Mesenchymal stem cell (in vitro differentiated cells and primary cell): Measurements from ENCODE around the gene WASL.

ENCODE experiments used
- DNase-seq: peaks from one replicate; pipeline ENCODE4 v3.0.0-alpha.2; 2013
- H2AFZ ChIP-seq: one replicate; pipeline ENCODE4 v1.6.1; 2013; ENCODE audit warnings: low read depth, mild to moderate bottlenecking, control low read depth, inconsistent platforms, low read length, moderate library complexity
- H2AK5ac ChIP-seq: 2 replicates; pipeline ENCODE4 v1.6.1; 2013; ENCODE audit warnings: low read length, moderate library complexity, mild to moderate bottlenecking, inconsistent platforms; ENCODE audit not compliant: severe bottlenecking
- H2BK120ac ChIP-seq: one replicate; pipeline ENCODE4 v1.6.1; 2013; ENCODE audit warnings: low read depth, mild to moderate bottlenecking, inconsistent platforms, low read length, moderate library complexity
- H2BK12ac ChIP-seq, 2 experiments: one replicate each; pipeline ENCODE4 v1.6.1; 2013; ENCODE audit warnings: inconsistent platforms in 2 of 2, low read length in 2 of 2, mild to moderate bottlenecking in 2 of 2, moderate library complexity in 2 of 2, control low read depth in 1 of 2
- H2BK15ac ChIP-seq: one replicate; pipeline ENCODE4 v1.6.1; 2013; ENCODE audit warnings: mild to moderate bottlenecking, low read depth, inconsistent platforms; ENCODE audit not compliant: poor library complexity, severe bottlenecking
- H2BK5ac ChIP-seq: 2 replicates; pipeline ENCODE4 v1.6.1; 2013; ENCODE audit warnings: low read depth, mild to moderate bottlenecking, low read length, control low read depth, inconsistent platforms; ENCODE audit not compliant: poor library complexity, severe bottlenecking
- H3K14ac ChIP-seq, 2 experiments: one replicate each; pipeline ENCODE4 v1.6.1; 2013; ENCODE audit warnings: inconsistent platforms in 2 of 2, low read length in 2 of 2, control low read depth in 1 of 2, mild to moderate bottlenecking in 1 of 2, moderate library complexity in 1 of 2
- H3K18ac ChIP-seq, 2 experiments: one replicate each; pipeline ENCODE4 v1.6.1; 2013; ENCODE audit warnings: inconsistent platforms in 2 of 2, low read length in 2 of 2, control low read depth in 1 of 2, low read depth in 1 of 2, mild to moderate bottlenecking in 1 of 2
- H3K23ac ChIP-seq, 2 experiments: one replicate each; pipeline ENCODE4 v1.6.1; 2013; ENCODE audit warnings: inconsistent platforms in 2 of 2, low read length in 2 of 2, mild to moderate bottlenecking in 2 of 2, moderate library complexity in 2 of 2, control low read depth in 1 of 2
- H3K27ac ChIP-seq: 2 replicates; pipeline ENCODE4 v1.5.1; 2013; ENCODE audit warnings: mild to moderate bottlenecking, moderate library complexity, low read length, control low read depth, inconsistent platforms; ENCODE audit not compliant: poor library complexity, severe bottlenecking
- H3K27me3 ChIP-seq, 2 experiments: 2 replicates each; pipeline versions ENCODE4 v1.6.1 to v1.7.0; 2013; ENCODE audit warnings: low read length in 2 of 2, mild to moderate bottlenecking in 2 of 2, moderate library complexity in 2 of 2, control low read depth in 1 of 2, inconsistent platforms in 1 of 2; ENCODE audit not compliant: control insufficient read depth in 1 of 2, insufficient read depth in 1 of 2
- H3K36me3 ChIP-seq, 2 experiments: 2 replicates each; pipeline versions ENCODE4 v1.6.1 to v1.7.0; 2013; ENCODE audit warnings: low read length in 2 of 2, control low read depth in 1 of 2, inconsistent platforms in 1 of 2, low read depth in 1 of 2, mild to moderate bottlenecking in 1 of 2; ENCODE audit not compliant: insufficient read depth in 2 of 2, control insufficient read depth in 1 of 2
- H3K4ac ChIP-seq, 2 experiments: one replicate each; pipeline ENCODE4 v1.6.1; 2013; ENCODE audit warnings: inconsistent platforms in 2 of 2, low read length in 2 of 2, mild to moderate bottlenecking in 2 of 2, moderate library complexity in 2 of 2, control low read depth in 1 of 2, low read depth in 1 of 2
- H3K4me1 ChIP-seq: 2 replicates; pipeline ENCODE4 v1.6.1; 2013; ENCODE audit warnings: low read depth, low read length, control low read depth; ENCODE audit not compliant: control insufficient read depth, insufficient read depth
- H3K4me2 ChIP-seq: 2 replicates; pipeline ENCODE4 v1.6.1; 2013; ENCODE audit warnings: low read length, mild to moderate bottlenecking, inconsistent platforms; ENCODE audit not compliant: poor library complexity, severe bottlenecking
- H3K4me3 ChIP-seq, 2 experiments: 2 replicates each; pipeline versions ENCODE4 v1.5.1 to v1.7.0; 2013; ENCODE audit warnings: low read length in 2 of 2, mild to moderate bottlenecking in 2 of 2, control low read depth in 1 of 2, low read depth in 1 of 2; ENCODE audit not compliant: insufficient read depth in 1 of 2
- H3K79me1 ChIP-seq: replicated peaks from 2 replicates; pipeline ENCODE4 v1.6.1; 2013; ENCODE audit warnings: mild to moderate bottlenecking, control low read depth, low read length, inconsistent platforms; ENCODE audit not compliant: poor library complexity, severe bottlenecking
- H3K9ac ChIP-seq: 2 replicates; pipeline ENCODE4 v1.7.0; 2013; ENCODE audit warnings: mild to moderate bottlenecking, low read length, moderate library complexity
- H3K9me3 ChIP-seq: 2 replicates; pipeline ENCODE4 v1.7.0; 2013; ENCODE audit warnings: mild to moderate bottlenecking, low read length; ENCODE audit not compliant: control insufficient read depth
- H4K8ac ChIP-seq: one replicate; pipeline ENCODE4 v1.6.1; 2013; ENCODE audit warnings: inconsistent platforms, mild to moderate bottlenecking, low read length, moderate library complexity
- H4K91ac ChIP-seq: one replicate; pipeline ENCODE4 v1.6.1; 2013; ENCODE audit warnings: mild to moderate bottlenecking, low read length, inconsistent platforms
- WGBS: methylation state at CpG from one replicate; pipeline ENCODE4 v1.1.7; 2013; ENCODE audit warnings: mixed read lengths; 5-methylcytosine and 5-hydroxymethylcytosine counted together

The WASL gene

GRCh38 chr7:123662293-123662692, 86.5 kb downstream of the WASL start:
- no peak for DNase-seq
- no peak overlapping the region for H2AK5ac ChIP-seq
- no peaks in the 10 kb centered on the region for H3K36me3 ChIP-seq
- H3K18ac ChIP-seq, result no peak overlapping the region
- no peaks in the 10 kb centered on the region for H3K27me3 ChIP-seq
- no peaks in the 10 kb centered on the region for H3K79me1 ChIP-seq
- no peak overlapping the region for H3K4me2 ChIP-seq
- no peak overlapping the region for H2BK12ac ChIP-seq
- H2BK5ac ChIP-seq, result no peak overlapping the region
- no peak overlapping the region for H2BK120ac ChIP-seq
- no peaks in the 10 kb centered on the region for H3K4me1 ChIP-seq
- no peak overlapping the region for H3K9ac ChIP-seq
- H4K91ac ChIP-seq, result no peak overlapping the region
- WGBS, result 94% methylated on average over 15 of the region's 15 CpGs
- no peak overlapping the region for H3K23ac ChIP-seq
- H2BK15ac ChIP-seq, result no peak overlapping the region
- no peak overlapping the region for H3K27ac ChIP-seq
- no peak overlapping the region for H2AFZ ChIP-seq
- no peak overlapping the region for H3K14ac ChIP-seq
- no peak overlapping the region for H3K4ac ChIP-seq
- H4K8ac ChIP-seq, result no peak overlapping the region
- H3K9me3 ChIP-seq, result no peaks in the 10 kb centered on the region
- H3K4me3 ChIP-seq, result no peak overlapping the region

GRCh38 chr7:123661765-123662164, 87.0 kb downstream of the WASL start:
- no peak for DNase-seq
- H3K79me1 ChIP-seq, result no peaks in the 10 kb centered on the region
- WGBS, result 100% methylated on average over 1 of the region's 1 CpG
- no peak overlapping the region for H2AFZ ChIP-seq
- H3K9me3 ChIP-seq, result no peaks in the 10 kb centered on the region
- no peak overlapping the region for H4K91ac ChIP-seq
- no peak overlapping the region for H2AK5ac ChIP-seq
- H3K14ac ChIP-seq, result no peak overlapping the region
- no peak overlapping the region for H3K23ac ChIP-seq
- no peak overlapping the region for H2BK15ac ChIP-seq
- H3K4me1 ChIP-seq, result no peaks in the 10 kb centered on the region
- H3K9ac ChIP-seq, result no peak overlapping the region
- no peak overlapping the region for H3K18ac ChIP-seq
- no peak overlapping the region for H2BK120ac ChIP-seq
- H3K27me3 ChIP-seq, result no peaks in the 10 kb centered on the region
- no peak overlapping the region for H3K4me3 ChIP-seq
- no peak overlapping the region for H3K27ac ChIP-seq
- H2BK12ac ChIP-seq, result no peak overlapping the region
- no peak overlapping the region for H3K4me2 ChIP-seq
- H3K36me3 ChIP-seq, result no peaks in the 10 kb centered on the region
- no peak overlapping the region for H2BK5ac ChIP-seq
- H3K4ac ChIP-seq, result no peak overlapping the region
- H4K8ac ChIP-seq, result no peak overlapping the region

DNA sequence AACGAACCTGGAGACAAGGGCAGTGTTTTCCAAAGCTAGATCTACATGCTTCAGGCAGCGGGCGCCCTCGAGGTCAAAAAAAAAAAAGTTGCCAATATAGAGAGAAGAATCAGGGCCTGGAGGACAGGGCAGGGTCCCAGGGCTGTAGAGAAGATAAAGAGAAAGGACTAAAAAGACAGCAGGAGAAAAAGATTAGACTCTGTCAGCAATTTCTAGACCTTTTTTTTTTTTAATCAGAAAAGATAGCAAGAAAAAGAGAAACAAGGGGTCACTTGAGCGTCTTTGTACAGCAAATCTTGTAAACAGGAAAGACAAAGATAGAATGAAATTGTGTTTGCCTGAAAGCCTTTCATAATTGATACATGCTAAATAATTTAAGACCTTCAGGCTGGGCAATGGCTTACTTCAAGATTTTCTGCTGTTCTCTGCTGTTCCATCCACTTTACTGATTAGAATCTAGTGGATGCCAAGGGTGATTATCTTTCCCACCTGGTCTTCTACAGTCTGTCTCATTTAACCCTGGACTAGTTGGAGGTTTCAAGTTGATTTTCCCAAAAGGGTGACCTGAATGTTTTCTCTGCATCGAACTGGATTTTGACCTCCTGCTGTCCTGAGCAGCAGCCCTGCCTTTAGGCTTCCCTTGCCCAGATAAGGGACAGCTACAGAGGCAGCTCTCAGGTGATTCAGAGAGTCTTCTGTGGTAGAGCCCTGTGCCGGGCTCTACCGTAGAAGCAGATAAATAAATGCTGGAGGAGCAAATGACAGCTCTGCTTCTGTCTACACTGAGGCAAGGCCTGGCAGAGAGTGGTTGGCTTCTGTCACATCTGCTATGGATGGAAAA, 88.1 kb downstream of the WASL start:
- H2BK12ac ChIP-seq, result no peak overlapping the region
- WGBS, result 70% methylated on average over 7 of the region's 8 CpGs
- no peak overlapping the region for H2BK15ac ChIP-seq

DNA sequence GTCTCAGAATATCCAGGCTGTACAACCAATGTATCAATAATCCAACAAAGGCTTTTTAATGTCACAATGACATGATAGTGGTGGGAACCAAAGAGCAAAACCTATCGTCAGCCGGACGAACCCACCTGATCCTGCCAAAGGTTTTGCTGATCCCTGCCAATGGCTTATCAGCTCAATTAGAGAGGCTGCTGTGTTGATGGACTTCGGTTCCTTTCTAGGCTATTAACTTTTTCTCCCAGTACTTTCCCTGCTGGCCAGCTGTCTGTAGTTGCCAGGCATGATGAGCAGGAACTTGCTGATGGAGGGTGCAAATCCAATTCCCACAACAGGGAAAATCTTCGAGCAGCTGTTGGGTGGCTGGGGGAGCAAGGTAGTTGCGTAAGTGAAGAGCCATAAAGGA, 90.8 kb downstream of the WASL start:
- Histone ChIP-seq H4K8ac (no peak overlapping the region), H3K9me3 (no peaks in the 10 kb centered on the region), H3K23ac (no peak overlapping the region), H3K14ac (no peak overlapping the region), H3K4me3 (no peak overlapping the region), H3K27me3 (no peaks in the 10 kb centered on the region), H3K4me1 (peaks cover 3% of the 10 kb centered on the region), H2AFZ (no peak overlapping the region), H2BK5ac (no peak overlapping the region), H3K18ac (no peak overlapping the region), H3K9ac (no peak overlapping the region), H2BK120ac (no peak overlapping the region), H2AK5ac (no peak overlapping the region), H3K79me1 (no peaks in the 10 kb centered on the region), H3K4me2 (no peak overlapping the region), H2BK12ac (no peak overlapping the region), H2BK15ac (no peak overlapping the region), H4K91ac (no peak overlapping the region), H3K4ac (no peak overlapping the region), H3K27ac (no peak overlapping the region), H3K36me3 (no peaks in the 10 kb centered on the region)
- WGBS, result 92% methylated on average over 5 of the region's 6 CpGs
- DNase-seq, result no peak

More for the DNA sequence above, 88.1 kb downstream of the WASL start:
- no peak for DNase-seq
- H3K4ac ChIP-seq, result no peak overlapping the region
- no peaks in the 10 kb centered on the region for H3K36me3 ChIP-seq
- H3K27me3 ChIP-seq, result no peaks in the 10 kb centered on the region
- H3K23ac ChIP-seq, result no peak overlapping the region
- H4K91ac ChIP-seq, result no peak overlapping the region
- H3K4me2 ChIP-seq, result no peak overlapping the region
- H2AFZ ChIP-seq, result no peak overlapping the region
- H4K8ac ChIP-seq, result no peak overlapping the region
- no peak overlapping the region for H2BK5ac ChIP-seq
- no peaks in the 10 kb centered on the region for H3K9me3 ChIP-seq
- no peak overlapping the region for H3K4me3 ChIP-seq
- no peak overlapping the region for H3K14ac ChIP-seq
- no peaks in the 10 kb centered on the region for H3K79me1 ChIP-seq
- no peak overlapping the region for H3K27ac ChIP-seq
- no peak overlapping the region for H2AK5ac ChIP-seq
- H2BK120ac ChIP-seq, result no peak overlapping the region
- H3K18ac ChIP-seq, result no peak overlapping the region
- H3K9ac ChIP-seq, result no peak overlapping the region
- peaks cover 2% of the 10 kb centered on the region for H3K4me1 ChIP-seq
